ENCODE measurements around the gene SLC25A6. TPM values are rescaled to one million over a fixed set of nuclear protein-coding genes. Genes with fewer than 3 reads are reported as not detected.

Gene SLC25A6
- total RNA-seq, 1 donor from 2014 or later: 345 TPM

DNA sequence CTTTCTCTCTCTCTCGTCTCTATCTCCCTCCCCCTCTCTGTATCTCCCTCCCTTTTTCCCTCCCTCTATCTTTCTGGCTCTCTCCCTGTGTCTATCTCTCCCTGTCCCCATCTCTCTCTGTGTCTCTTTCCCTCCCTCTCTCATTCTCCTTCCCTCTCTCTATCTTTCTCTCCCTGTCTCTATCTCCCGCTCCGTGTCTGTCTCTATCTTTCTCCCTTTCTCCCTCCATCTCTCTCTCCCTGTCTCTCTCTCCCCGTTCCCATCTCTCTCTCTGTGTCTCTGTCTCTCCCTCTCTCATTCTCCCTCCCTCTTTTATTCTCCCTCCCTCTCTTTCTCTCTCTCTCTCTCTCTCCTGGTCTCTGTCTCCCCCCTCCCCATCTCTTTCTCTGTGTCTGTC lies 32.4 kb downstream of the SLC25A6 start:
- no peaks in the 10 kb centered on the region for H3K27me3 Mint-ChIP-seq (ENCODE audit: low read depth, unreplicated experiment)
- H3K4me3 Mint-ChIP-seq (ENCODE audit: unreplicated experiment): no peak overlapping the region
- no peaks in the 10 kb centered on the region for H3K36me3 ChIP-seq (ENCODE audit: insufficient read depth, low read length)

GRCh38 chrX:1358793-1359476 lies 33.0 kb downstream of the SLC25A6 start:
- Histone ChIP-seq H3K27me3 (ENCODE audit: insufficient read depth, low read length) (no peaks in the 10 kb centered on the region), H3K36me3 (ENCODE audit: insufficient read depth, low read length) (no peaks in the 10 kb centered on the region), H3K4me3 (ENCODE audit: insufficient read depth, low read depth, low read length) (no peak overlapping the region), H3K27ac (ENCODE audit: low read depth, low read length) (no peak overlapping the region), H3K9ac (ENCODE audit: low read length) (no peak overlapping the region), H3K9me3 (ENCODE audit: insufficient read depth, low read depth, low read length) (peaks cover 3% of the 10 kb centered on the region), H3K79me2 (ENCODE audit: insufficient read depth, low read length) (no peaks in the 10 kb centered on the region), H4K20me1 (ENCODE audit: insufficient read depth, low read length) (no peaks in the 10 kb centered on the region), H3K4me1 (ENCODE audit: insufficient read depth, low read length) (no peaks in the 10 kb centered on the region), H2AFZ (ENCODE audit: low read depth, low read length) (no peak overlapping the region), H3K4me2 (ENCODE audit: low read length) (no peak overlapping the region)
- Mint-ChIP-seq H3K27ac (ENCODE audit: unreplicated experiment) (no peak overlapping the region), H3K9me3 (ENCODE audit: unreplicated experiment) (peaks cover 13% of the 10 kb centered on the region), H3K4me3 (ENCODE audit: unreplicated experiment) (peak overlapping the region; percentile 20), H3K4me1 (ENCODE audit: low read depth, unreplicated experiment) (no peaks in the 10 kb centered on the region), H3K27me3 (ENCODE audit: low read depth, unreplicated experiment) (no peaks in the 10 kb centered on the region), H3K36me3 (ENCODE audit: low read depth, unreplicated experiment) (peaks cover 27% of the 10 kb centered on the region)
- no peak for TF ChIP-seq EZH2 (IDR thresholded peaks at IDR 0.05; ENCODE audit: insufficient read depth, low read length)
- no peak for FAIRE-seq
- DNase-seq (ENCODE audit: low read depth): no peak

More for the DNA sequence above, 32.4 kb downstream of the SLC25A6 start:
- no peaks in the 10 kb centered on the region for H3K79me2 ChIP-seq (ENCODE audit: insufficient read depth, low read length)
- H3K4me3 ChIP-seq (ENCODE audit: insufficient read depth, low read depth, low read length): no peak overlapping the region
- no peak overlapping the region for H3K27ac ChIP-seq (ENCODE audit: low read depth, low read length)
- H2AFZ ChIP-seq (ENCODE audit: low read depth, low read length): no peak overlapping the region
- no peak overlapping the region for H3K27ac Mint-ChIP-seq (ENCODE audit: unreplicated experiment)
- no peaks in the 10 kb centered on the region for H3K4me1 ChIP-seq (ENCODE audit: insufficient read depth, low read length)
- H3K9ac ChIP-seq (ENCODE audit: low read length): no peak overlapping the region
- no peak overlapping the region for H3K4me2 ChIP-seq (ENCODE audit: low read length)
- no peak for FAIRE-seq
- H3K4me1 Mint-ChIP-seq (ENCODE audit: low read depth, unreplicated experiment): no peaks in the 10 kb centered on the region
- H3K9me3 ChIP-seq (ENCODE audit: insufficient read depth, low read depth, low read length): peaks cover 3% of the 10 kb centered on the region
- peaks cover 13% of the 10 kb centered on the region for H3K9me3 Mint-ChIP-seq (ENCODE audit: unreplicated experiment)
- H3K36me3 Mint-ChIP-seq (ENCODE audit: low read depth, unreplicated experiment): peaks cover 25% of the 10 kb centered on the region
- TF ChIP-seq EZH2 (IDR thresholded peaks at IDR 0.05; ENCODE audit: insufficient read depth, low read length) (no peak), CTCF (IDR thresholded peaks at IDR 0.05; ENCODE audit: insufficient read depth, low read depth, low read length) (no peak)
- no peaks in the 10 kb centered on the region for H3K27me3 ChIP-seq (ENCODE audit: insufficient read depth, low read length)
- no peak for DNase-seq (ENCODE audit: low read depth)
- no peaks in the 10 kb centered on the region for H4K20me1 ChIP-seq (ENCODE audit: insufficient read depth, low read length)

DNA sequence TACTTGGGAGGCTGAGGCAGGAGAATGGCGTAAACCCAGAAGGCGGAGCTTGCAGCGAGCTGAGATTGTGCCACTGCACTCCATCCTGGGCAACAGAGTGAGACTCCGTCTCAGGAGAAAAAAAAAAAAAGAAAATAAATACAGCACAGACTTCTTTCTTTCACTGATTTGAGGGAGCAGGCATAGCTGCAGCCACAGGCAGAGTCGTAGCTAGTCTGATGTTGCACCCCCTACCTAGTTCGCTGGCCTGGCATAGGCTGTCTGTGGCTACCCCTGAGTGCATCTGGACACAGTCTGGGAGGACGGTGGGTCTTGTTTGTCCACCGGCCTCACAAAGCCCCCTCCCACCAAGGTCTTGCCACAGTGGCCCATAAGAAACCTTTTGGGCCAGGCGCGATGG lies 33.9 kb downstream of the SLC25A6 start:
- no peaks in the 10 kb centered on the region for H3K4me1 ChIP-seq (ENCODE audit: insufficient read depth, low read length)
- H2AFZ ChIP-seq (ENCODE audit: low read depth, low read length): no peak overlapping the region
- no peak for FAIRE-seq
- no peak for TF ChIP-seq CTCF (IDR thresholded peaks at IDR 0.05; ENCODE audit: insufficient read depth, low read depth, low read length)
- no peaks in the 10 kb centered on the region for H3K79me2 ChIP-seq (ENCODE audit: insufficient read depth, low read length)
- DNase-seq (ENCODE audit: low read depth): no peak
- H3K27ac ChIP-seq (ENCODE audit: low read depth, low read length): no peak overlapping the region
- Mint-ChIP-seq H3K9me3 (ENCODE audit: unreplicated experiment) (peaks cover 13% of the 10 kb centered on the region), H3K36me3 (ENCODE audit: low read depth, unreplicated experiment) (peaks cover 27% of the 10 kb centered on the region), H3K4me3 (ENCODE audit: unreplicated experiment) (no peak overlapping the region), H3K4me1 (ENCODE audit: low read depth, unreplicated experiment) (no peaks in the 10 kb centered on the region), H3K27ac (ENCODE audit: unreplicated experiment) (no peak overlapping the region), H3K27me3 (ENCODE audit: low read depth, unreplicated experiment) (no peaks in the 10 kb centered on the region)
- no peak overlapping the region for H3K4me2 ChIP-seq (ENCODE audit: low read length)
- no peaks in the 10 kb centered on the region for H4K20me1 ChIP-seq (ENCODE audit: insufficient read depth, low read length)
- no peaks in the 10 kb centered on the region for H3K27me3 ChIP-seq (ENCODE audit: insufficient read depth, low read length)
- H3K9ac ChIP-seq (ENCODE audit: low read length): no peak overlapping the region
- H3K4me3 ChIP-seq (ENCODE audit: insufficient read depth, low read depth, low read length): no peak overlapping the region
- peaks cover 3% of the 10 kb centered on the region for H3K9me3 ChIP-seq (ENCODE audit: insufficient read depth, low read depth, low read length)
- H3K36me3 ChIP-seq (ENCODE audit: insufficient read depth, low read length): no peaks in the 10 kb centered on the region
